Osteoblast (primary cell): ENCODE measurements around the gene PPP3CA. TPM values are rescaled to one million over a fixed set of nuclear protein-coding genes. Genes with fewer than 3 reads are reported as not detected.

Experiments used
- DNase-seq: peaks from one replicate; pipeline ENCODE4 v3.0.0; 2011; ENCODE audit warnings: low spot score, mixed read lengths; ENCODE audit not compliant: insufficient read length; ENCODE audit errors: missing footprints
- H2AFZ ChIP-seq: 2 replicates; pipeline ENCODE4 v1.6.0; 2011; ENCODE audit warnings: mild to moderate bottlenecking, low read length
- H3K27ac ChIP-seq: 2 replicates; pipeline ENCODE4 v1.5.1; 2011; ENCODE audit warnings: mild to moderate bottlenecking, low read depth, low read length, moderate library complexity
- H3K27me3 ChIP-seq: 2 replicates; pipeline ENCODE4 v1.6.0; 2012; ENCODE audit warnings: mild to moderate bottlenecking, control low read depth, inconsistent platforms, low read length, moderate library complexity; ENCODE audit not compliant: insufficient read depth
- H3K36me3 ChIP-seq: 2 replicates; pipeline ENCODE4 v1.5.1; 2011; ENCODE audit warnings: mild to moderate bottlenecking, low read length, control low read depth, moderate library complexity; ENCODE audit not compliant: insufficient read depth
- H3K4me1 ChIP-seq: 2 replicates; pipeline ENCODE4 v1.5.1; 2011; ENCODE audit warnings: mild to moderate bottlenecking, low read length, control low read depth, moderate library complexity; ENCODE audit not compliant: insufficient read depth
- H3K4me2 ChIP-seq: 2 replicates; pipeline ENCODE4 v1.6.0; 2011; ENCODE audit warnings: mild to moderate bottlenecking, low read length; ENCODE audit not compliant: insufficient read depth
- H3K4me3 ChIP-seq: fragments of 200-600 bp; sonication (generic); 3 replicates; pipeline ENCODE4 v1.5.1; 2012; ENCODE audit warnings: mild to moderate bottlenecking, low read length, inconsistent platforms; ENCODE audit not compliant: insufficient read depth
- H3K79me2 ChIP-seq: 2 replicates; pipeline ENCODE4 v1.6.0; 2012; ENCODE audit warnings: mild to moderate bottlenecking, low read length, control low read depth, inconsistent platforms; ENCODE audit not compliant: insufficient read depth
- H3K9me3 ChIP-seq: 2 replicates; pipeline ENCODE4 v1.5.1; 2011; ENCODE audit warnings: low read depth, low read length, control low read depth
- H4K20me1 ChIP-seq: 2 replicates; pipeline ENCODE4 v1.6.0; 2012; ENCODE audit warnings: mild to moderate bottlenecking, low read length, control low read depth; ENCODE audit not compliant: insufficient read depth
- CTCF ChIP-seq: IDR thresholded peaks from 2 replicates; pipeline ENCODE4 v1.5.1; 2011; ENCODE audit warnings: mild to moderate bottlenecking, low read depth, low read length, moderate library complexity; ENCODE audit errors: extremely low read depth
- total RNA-seq: library from RNA; depleted of rRNA; stranded (reverse); fragments of >200 nt; gene quantifications from 2 replicates; pipeline ENCODE4 v1.2.3, GENCODE V29; 2012

Gene PPP3CA
- total RNA-seq, 1 donor = 80.0 TPM

GRCh38 chr4:101277671-101278070 is 69.7 kb downstream of the PPP3CA start:
- Histone ChIP-seq H3K4me3 (no peak overlapping the region), H3K79me2 (peaks cover 67% of the 10 kb centered on the region), H2AFZ (no peak overlapping the region), H3K9me3 (no peaks in the 10 kb centered on the region), H3K4me2 (peak overlapping the region; percentile 1), H3K27ac (peak overlapping the region; percentile 9), H4K20me1 (peaks cover 9% of the 10 kb centered on the region), H3K4me1 (peaks cover 24% of the 10 kb centered on the region), H3K27me3 (no peaks in the 10 kb centered on the region), H3K36me3 (no peaks in the 10 kb centered on the region)
- no peak for DNase-seq
- no peak for TF ChIP-seq CTCF

- Histone ChIP-seq H3K27me3 (no peaks in the 10 kb centered on the region), H3K4me2 (no peak overlapping the region), H3K36me3 (no peaks in the 10 kb centered on the region), H3K4me3 (no peak overlapping the region), H3K79me2 (peaks cover 62% of the 10 kb centered on the region), H3K9me3 (no peaks in the 10 kb centered on the region), H4K20me1 (peaks cover 14% of the 10 kb centered on the region), H3K4me1 (peaks cover 24% of the 10 kb centered on the region), H3K27ac (no peak overlapping the region), H2AFZ (no peak overlapping the region)
- TF ChIP-seq CTCF = no peak
- DNase-seq = no peak
Observed at GRCh38 chr4:101276661-101277060, 70.7 kb downstream of the PPP3CA start.

GRCh38 chr4:101274888-101275752 is 72.2 kb downstream of the PPP3CA start:
- Histone ChIP-seq H3K36me3 (no peaks in the 10 kb centered on the region), H4K20me1 (peaks cover 24% of the 10 kb centered on the region), H2AFZ (no peak overlapping the region), H3K4me2 (no peak overlapping the region), H3K27ac (no peak overlapping the region), H3K79me2 (peaks cover 70% of the 10 kb centered on the region), H3K4me3 (no peak overlapping the region), H3K27me3 (no peaks in the 10 kb centered on the region), H3K9me3 (no peaks in the 10 kb centered on the region), H3K4me1 (peaks cover 24% of the 10 kb centered on the region)
- no peak for DNase-seq
- no peak for TF ChIP-seq CTCF

GRCh38 chr4:101271516-101271915 is 75.8 kb downstream of the PPP3CA start:
- Histone ChIP-seq H3K27me3 (no peaks in the 10 kb centered on the region), H3K79me2 (peaks cover 82% of the 10 kb centered on the region), H4K20me1 (peaks cover 37% of the 10 kb centered on the region), H3K27ac (no peak overlapping the region), H3K4me3 (no peak overlapping the region), H3K4me2 (no peak overlapping the region), H3K36me3 (no peaks in the 10 kb centered on the region), H2AFZ (no peak overlapping the region), H3K9me3 (no peaks in the 10 kb centered on the region), H3K4me1 (peaks cover 2% of the 10 kb centered on the region)
- TF ChIP-seq CTCF = no peak
- DNase-seq = no peak
